K562 (cell line): ENCODE results near the gene RAD51AP2. TPM values are rescaled to one million over a fixed set of nuclear protein-coding genes. Genes with fewer than 3 reads are reported as not detected.

Experiments
- ATAC-seq: fragments of 200-7000 bp; cut with Tn5 transposase; 3 replicates; pipeline ENCODE4 v1.9.1; 2020; ENCODE audit warnings: moderate library complexity
- BruUV-seq: library from RNA; stranded (reverse); fragments of 400-500 nt; replicated peaks from 2 replicates; lab custom pipeline; 2021; lab: Mats Ljungman, UMichigan
- CTCF ChIA-PET: fragments of 300-600 bp; formaldehyde crosslinking; extraction: SDS; loops from one replicate; lab custom pipeline; 2021; ENCODE audit warnings: low intra/inter-chr PET ratio; lab: Yijun Ruan, JAX
- POLR2A ChIA-PET: fragments of 300-600, 350-650 bp; sonication (Branson Sonifier 250); formaldehyde crosslinking; extraction: SDS; loops from one replicate; lab custom pipeline; 2021; ENCODE audit warnings: antibody characterized with exemption, inconsistent platforms; lab: Yijun Ruan, JAX
- DNase-seq, 4 experiments: peaks; one replicate each; pipeline versions ENCODE4 v3.0.0 to v3.0.0-alpha.2; 2011 to 2018; ENCODE audit warnings: low spot score in 3 of 4, mixed read lengths in 3 of 4; ENCODE audit errors: extremely low read depth in 1 of 4
- FAIRE-seq: peaks from 2 replicates; lab custom pipeline; 2011; peaks lifted over from hg19 to GRCh38; lab: Jason Lieb, UNC
- H2AFZ ChIP-seq: 2 replicates; pipeline ENCODE4 v1.6.0; 2011; ENCODE audit warnings: low read depth, low read length, control low read depth, inconsistent platforms
- H3K27ac ChIP-seq: fragments of 200-600 bp; 3 replicates; pipeline ENCODE4 v1.8.0; 2011; ENCODE audit warnings: low read depth, mild to moderate bottlenecking, control low read depth, inconsistent platforms, low read length, moderate library complexity, mixed read lengths; ENCODE audit errors: extremely low read depth
- H3K27me3 ChIP-seq, 2 experiments: fragments of 300-600 bp in 1 of 2; 2 replicates in 1 of 2; 3 replicates in 1 of 2; pipeline versions ENCODE4 v1.6.0 to v1.8.0; 2011; ENCODE audit warnings: inconsistent platforms in 2 of 2, low read length in 2 of 2, mild to moderate bottlenecking in 1 of 2, mixed read lengths in 1 of 2, moderate library complexity in 1 of 2; ENCODE audit not compliant: control insufficient read depth in 2 of 2, insufficient read depth in 2 of 2
- H3K36me3 ChIP-seq: fragments of 300-600 bp; 3 replicates; pipeline ENCODE4 v1.8.0; 2011; ENCODE audit warnings: mild to moderate bottlenecking, low read length, inconsistent platforms; ENCODE audit not compliant: control insufficient read depth, insufficient read depth
- H3K4me1 ChIP-seq, 2 experiments: fragments of 200-600 bp in 1 of 2; replicated peaks in 1 of 2; 2 replicates in 1 of 2; 3 replicates in 1 of 2; pipeline versions ENCODE4 v1.5.1 to v1.8.0; 2011; ENCODE audit warnings: inconsistent platforms in 2 of 2, low read length in 2 of 2, mild to moderate bottlenecking in 1 of 2, mixed read lengths in 1 of 2, moderate library complexity in 1 of 2; ENCODE audit not compliant: control insufficient read depth in 2 of 2, insufficient read depth in 2 of 2
- H3K4me2 ChIP-seq: 2 replicates; pipeline ENCODE4 v1.6.1; 2011; ENCODE audit warnings: low read length, control low read depth, inconsistent platforms, mixed read lengths; ENCODE audit not compliant: insufficient read depth
- H3K4me3 ChIP-seq: fragments of 200-600 bp; sonication (generic), shearing (Covaris generic); 2 replicates; pipeline ENCODE4 v1.5.1; 2016; ENCODE audit warnings: control low read depth, inconsistent platforms
- H3K79me2 ChIP-seq: fragments of 200-600 bp; 3 replicates; pipeline ENCODE4 v1.8.0; 2011; ENCODE audit warnings: low read length, inconsistent platforms; ENCODE audit not compliant: control insufficient read depth, insufficient read depth
- H3K9ac ChIP-seq, 2 experiments: 2 replicates each; pipeline versions ENCODE4 v1.6.0 to v1.6.1; 2011; ENCODE audit warnings: low read depth in 2 of 2, low read length in 2 of 2, control low read depth in 1 of 2, inconsistent platforms in 1 of 2, mild to moderate bottlenecking in 1 of 2, mixed read lengths in 1 of 2; ENCODE audit not compliant: insufficient read depth in 1 of 2
- H3K9me1 ChIP-seq: one replicate; pipeline ENCODE4 v1.6.0; 2011; ENCODE audit warnings: inconsistent platforms, mild to moderate bottlenecking, low read length, moderate library complexity; ENCODE audit not compliant: control insufficient read depth, insufficient read depth
- H3K9me3 ChIP-seq: replicated peaks from 2 replicates; pipeline ENCODE4 v1.5.1; 2011; ENCODE audit warnings: low read depth, low read length, inconsistent platforms; ENCODE audit not compliant: control insufficient read depth, insufficient read depth
- H4K20me1 ChIP-seq: replicated peaks from 2 replicates; pipeline ENCODE4 v1.6.1; 2011; ENCODE audit warnings: low read length, inconsistent platforms, mixed read lengths; ENCODE audit not compliant: control insufficient read depth, insufficient read depth
- BACH1 ChIP-seq: fragments of 200-800 bp; sonication (Bioruptor generic); IDR thresholded peaks from 2 replicates; pipeline ENCODE4 v1.6.1; 2016; ENCODE audit warnings: missing genetic modification characterization, missing compliant biosample characterization
- ELF4 ChIP-seq: fragments of 450-650 bp; formaldehyde crosslinking; IDR thresholded peaks from 2 replicates; pipeline ENCODE4 v1.4.0; 2022; ENCODE audit warnings: missing genetic modification characterization
- NFE2L1 ChIP-seq: fragments of 450-650 bp; IDR thresholded peaks from 2 replicates; pipeline ENCODE4 v1.6.1; 2016; ENCODE audit warnings: missing genetic modification characterization, low read depth, mild to moderate bottlenecking, missing compliant biosample characterization, moderate library complexity, borderline replicate concordance
- NFXL1 ChIP-seq: fragments of 450-650 bp; formaldehyde crosslinking; IDR thresholded peaks from 2 replicates; pipeline ENCODE4 v1.4.0; 2021; ENCODE audit warnings: mild to moderate bottlenecking
- RFX7 ChIP-seq: fragments of 250-450 bp; sonication (Bioruptor Pico); IDR thresholded peaks from 2 replicates; pipeline ENCODE4 v1.5.1; 2021; ENCODE audit warnings: mild to moderate bottlenecking
- SAFB2 ChIP-seq: fragments of 200-400 bp; formaldehyde crosslinking; IDR thresholded peaks from 2 replicates; pipeline ENCODE4 v1.6.1; 2018; ENCODE audit warnings: borderline replicate concordance, low read length, low read depth, moderate library complexity; ENCODE audit not compliant: severe bottlenecking
- ZKSCAN8 ChIP-seq: fragments of 200-800 bp; sonication (Bioruptor generic); IDR thresholded peaks from 2 replicates; pipeline ENCODE4 v1.6.1; 2016; ENCODE audit warnings: missing genetic modification characterization, missing compliant biosample characterization
- ZNF551 ChIP-seq: fragments of 250-450 bp; sonication (Bioruptor Pico); IDR thresholded peaks from 2 replicates; pipeline ENCODE4 v1.5.0; 2021; ENCODE audit warnings: mild to moderate bottlenecking, moderate library complexity
- ZNF584 ChIP-seq: fragments of 200-800 bp; sonication (Bioruptor generic); IDR thresholded peaks from 2 replicates; pipeline ENCODE4 v1.6.1; 2016; ENCODE audit warnings: low read depth, mild to moderate bottlenecking, missing genetic modification characterization, missing compliant biosample characterization
- ZNF589 ChIP-seq: fragments of 200-800 bp; sonication (Bioruptor generic); IDR thresholded peaks from 2 replicates; pipeline ENCODE4 v1.6.1; 2016; ENCODE audit warnings: low read depth, missing genetic modification characterization, missing compliant biosample characterization
- WGBS: fragments of 100-300 bp; shearing (Covaris generic); methylation state at CpG from one replicate; pipeline ENCODE4 v1.1.6; 2016; ENCODE audit warnings: low coverage, mixed read lengths; ENCODE audit not compliant: insufficient coverage; ENCODE audit errors: missing lambda C conversion rate; 5-methylcytosine and 5-hydroxymethylcytosine counted together
- in situ Hi-C: fragments of 300-500 bp; cut with MboI; formaldehyde crosslinking; loops from 4 replicates; pipeline ENCODE4 v1.15.0; 2018; ENCODE audit warnings: inconsistent platforms, mixed read lengths
- intact Hi-C: fragments of 100-400 bp; cut with micrococcal nuclease; formaldehyde crosslinking; loops from 2 replicates; pipeline ENCODE4 v1.14.2; 2022
- polyA plus RNA-seq, 8 experiments: library from polyadenylated mRNA; depleted of rRNA in 4 of 8; stranded (reverse) in 5 of 8; unstranded in 3 of 8; fragments of >200 nt; fragmentation: Nextera tagmentation in 2 of 8; fragmentation: Illumina TruSeq in 1 of 8; extraction: Ambion mirVana in 2 of 8; extraction: Trizol in 1 of 8; gene quantifications; 2 replicates each; pipeline versions ENCODE4 v1.2.1 to v1.2.3, GENCODE V29; 2011 to 2014; ENCODE audit warnings: inconsistent platforms in 1 of 8, missing spikeins in 1 of 8
- total RNA-seq, 7 experiments: library from RNA; depleted of rRNA in 6 of 7; stranded (reverse); fragments of >200 nt in 6 of 7; fragmentation: Illumina TruSeq in 2 of 7; extraction: Trizol in 2 of 7; gene quantifications; 2 replicates each; pipeline versions ENCODE4 v1.2.1 to v1.2.3, GENCODE V29; 2011 to 2021; ENCODE audit warnings: low replicate concordance in 1 of 7

The RAD51AP2 gene
- total and polyA plus RNA-seq, 9 of the 15 experiments (the other 6 are each of a cell fraction or from before 2014, with no cell fraction given): 0.01 to 0.04 (median 0.04) TPM; not detected in 6

GRCh38 chr2:17558053-17558452, 39.8 kb upstream of the RAD51AP2 start:
- Histone ChIP-seq H3K4me2 (no peak overlapping the region), H2AFZ (no peak overlapping the region), H3K4me1 (no peaks in the 10 kb centered on the region), H3K9me3 (no peaks in the 10 kb centered on the region; the same call in 1 of the 2 replicates), H3K9me1 (no peaks in the 10 kb centered on the region), H4K20me1 (no peaks in the 10 kb centered on the region), H3K36me3 (no peaks in the 10 kb centered on the region), H3K79me2 (no peaks in the 10 kb centered on the region), H3K4me3 (no peak overlapping the region), H3K9ac (no peak overlapping the region), H3K27ac (no peak overlapping the region), H3K27me3 (peaks cover 0 to 2% of the 10 kb centered on the region in 2 experiments; a peak in 1 of 5 replicates)
- TF ChIP-seq ZNF551 (CRISPR knock-in tag) (no peak), NFE2L1 (tag) (no peak), ELF4 (no peak)
- ChIA-PET CTCF (no interaction called here), POLR2A (no interaction called here)
- DNase-seq: no peak
- no peak for FAIRE-seq
- intact Hi-C loops: no loop called here
- in situ Hi-C loops: no loop called here
- ATAC-seq: no peak
- BruUV-seq: no TSS peak

GRCh38 chr2:17557596-17557995, 39.4 kb upstream of the RAD51AP2 start:
- H3K9ac ChIP-seq: no peak overlapping the region
- ChIA-PET CTCF (no interaction called here), POLR2A (no interaction called here)
- no peak for TF ChIP-seq SAFB2
- TF ChIP-seq ZKSCAN8 (CRISPR knock-in tag): no peak
- TF ChIP-seq NFXL1: no peak
- TF ChIP-seq ZNF589 (CRISPR knock-in tag): no peak
- no peak for TF ChIP-seq BACH1 (tag)
- no peak for TF ChIP-seq ZNF584 (CRISPR knock-in tag)
- no peak for TF ChIP-seq RFX7 (CRISPR knock-in tag)
- no peaks in the 10 kb centered on the region for H3K4me1 ChIP-seq
- in situ Hi-C loops (no loop called here), intact Hi-C loops (no loop called here)
- no peaks in the 10 kb centered on the region; the same call in 1 of the 2 replicates for H3K9me3 ChIP-seq
- FAIRE-seq (no peak), DNase-seq (no peak), ATAC-seq (no peak)
- no peaks in the 10 kb centered on the region for H4K20me1 ChIP-seq
- BruUV-seq: no TSS peak
- H2AFZ ChIP-seq: no peak overlapping the region
- WGBS: 0% methylated on average over 5 of the region's 5 CpGs
- H3K27me3 ChIP-seq: peaks cover 0 to 2% of the 10 kb centered on the region in 2 experiments; a peak in 1 of 5 replicates
- H3K4me3 ChIP-seq: no peak overlapping the region
- no peak overlapping the region for H3K27ac ChIP-seq
- H3K79me2 ChIP-seq: no peaks in the 10 kb centered on the region
- H3K36me3 ChIP-seq: no peaks in the 10 kb centered on the region
- no peak overlapping the region for H3K4me2 ChIP-seq
- no peaks in the 10 kb centered on the region for H3K9me1 ChIP-seq
